Upper lobe of left lung (tissue), 6 donors: Measurements from ENCODE around the gene TACC2. TPM values are rescaled to one million over a fixed set of nuclear protein-coding genes. Genes with fewer than 3 reads are reported as not detected.

Experiments used
- ATAC-seq, 2 donors: fragments of 200-7000 bp; cut with Tn5 transposase; one replicate each; pipeline ENCODE4 v1.9.1; 2022; ENCODE audit warnings: mild to moderate bottlenecking in 2 of 2, moderate library complexity in 2 of 2; ENCODE audit not compliant: low FRiP score in 2 of 2
- DNase-seq, 2 donors: peaks; one replicate each; pipeline ENCODE4 v3.0.0-alpha.2; 2019 to 2020
- H3K27ac ChIP-seq, 4 donors: fragments of 200-600 bp; sonication (generic); one replicate each; pipeline ENCODE4 v1.5.1; 2016 to 2019
- H3K27me3 ChIP-seq, 4 donors: fragments of 200-600 bp; sonication (generic); one replicate each; pipeline ENCODE4 v1.5.1; 2017 to 2019
- H3K36me3 ChIP-seq, 4 donors: fragments of 200-600 bp; sonication (generic); one replicate each; pipeline ENCODE4 v1.5.1; 2016 to 2019
- H3K4me1 ChIP-seq, 4 donors: fragments of 200-600 bp; sonication (generic); one replicate each; pipeline ENCODE4 v1.5.1; 2018 to 2019
- H3K4me3 ChIP-seq, 4 donors: fragments of 200-600 bp; sonication (generic); one replicate each; pipeline ENCODE4 v1.5.1; 2017 to 2019; ENCODE audit warnings: mild to moderate bottlenecking in 2 of 4, moderate library complexity in 1 of 4
- H3K9me3 ChIP-seq, 4 donors: fragments of 200-600 bp; sonication (generic); one replicate each; pipeline ENCODE4 v1.5.1; 2018 to 2019
- EP300 ChIP-seq, 4 donors: sonication (generic); formaldehyde crosslinking; IDR thresholded peaks; one replicate each; pipeline ENCODE4 v1.5.1; 2017; ENCODE audit warnings: antibody characterized with exemption in 4 of 4, control low read depth in 2 of 4
- POLR2A ChIP-seq, 4 donors: fragments of 450-650 bp; IDR thresholded peaks; one replicate each; pipeline ENCODE4 v1.5.1; 2016 to 2017; ENCODE audit warnings: antibody characterized with exemption in 4 of 4, mild to moderate bottlenecking in 2 of 4
- POLR2AphosphoS5 ChIP-seq, 2 donors: sonication (generic); formaldehyde crosslinking; IDR thresholded peaks; one replicate each; pipeline ENCODE4 v1.5.1; 2017; ENCODE audit warnings: antibody characterized with exemption in 2 of 2
- WGBS, 2 donors: methylation state at CpG; one replicate each; pipeline ENCODE4 v1.1.5; 2017 to 2018; 5-methylcytosine and 5-hydroxymethylcytosine counted together
- total RNA-seq, 6 donors: library from RNA; depleted of rRNA in 4 of 6; stranded (reverse); fragments of >200 nt in 4 of 6; gene quantifications; one replicate each; pipeline versions ENCODE4 v1.1.0 to v1.2.1, GENCODE V29; 2016 to 2021
- TF ChIP-seq, protein P1 (sequence below), 6 experiments: fragments of 450-650 bp in 4 of 6; fragments of 200-600 bp in 2 of 6; sonication (generic) in 2 of 6; IDR thresholded peaks; one replicate each; pipeline ENCODE4 v1.5.1; 2016 to 2019; ENCODE audit warnings: antibody characterized with exemption in 6 of 6
- donor health status: DM: no; HTN: no; CAD: no; lungs with moderate emphysema.
- donor health status: DM: no; HTN: yes; CAD: no; lungs with severe emphysema.

TACC2 gene
- total RNA-seq, 6 donors from 2014 or later = 158 to 701 (median 386) TPM

- Histone ChIP-seq H3K4me3 (no peak overlapping the region), H3K27ac (peak overlapping the region in 1 of 4 donors; percentile 36), H3K4me1 (peaks cover 6 to 47% (median 9%) of the 10 kb centered on the region in 4 donors), H3K36me3 (peaks cover 0 to 24% (median 14%) of the 10 kb centered on the region in 4 donors), H3K9me3 (no peaks in the 10 kb centered on the region), H3K27me3 (no peaks in the 10 kb centered on the region)
- DNase-seq (no peak), ATAC-seq (no peak)
- TF ChIP-seq EP300 (IDR thresholded peaks at IDR 0.05) = no peak
- no peak for TF ChIP-seq POLR2A (IDR thresholded peaks at IDR 0.05)
- no peak for TF ChIP-seq POLR2AphosphoS5 (IDR thresholded peaks at IDR 0.05)
- TF ChIP-seq, protein P1, sequence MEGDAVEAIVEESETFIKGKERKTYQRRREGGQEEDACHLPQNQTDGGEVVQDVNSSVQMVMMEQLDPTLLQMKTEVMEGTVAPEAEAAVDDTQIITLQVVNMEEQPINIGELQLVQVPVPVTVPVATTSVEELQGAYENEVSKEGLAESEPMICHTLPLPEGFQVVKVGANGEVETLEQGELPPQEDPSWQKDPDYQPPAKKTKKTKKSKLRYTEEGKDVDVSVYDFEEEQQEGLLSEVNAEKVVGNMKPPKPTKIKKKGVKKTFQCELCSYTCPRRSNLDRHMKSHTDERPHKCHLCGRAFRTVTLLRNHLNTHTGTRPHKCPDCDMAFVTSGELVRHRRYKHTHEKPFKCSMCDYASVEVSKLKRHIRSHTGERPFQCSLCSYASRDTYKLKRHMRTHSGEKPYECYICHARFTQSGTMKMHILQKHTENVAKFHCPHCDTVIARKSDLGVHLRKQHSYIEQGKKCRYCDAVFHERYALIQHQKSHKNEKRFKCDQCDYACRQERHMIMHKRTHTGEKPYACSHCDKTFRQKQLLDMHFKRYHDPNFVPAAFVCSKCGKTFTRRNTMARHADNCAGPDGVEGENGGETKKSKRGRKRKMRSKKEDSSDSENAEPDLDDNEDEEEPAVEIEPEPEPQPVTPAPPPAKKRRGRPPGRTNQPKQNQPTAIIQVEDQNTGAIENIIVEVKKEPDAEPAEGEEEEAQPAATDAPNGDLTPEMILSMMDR (IDR thresholded peaks at IDR 0.05) = no peak
- 51 to 57% methylated on average over 21 to 22 of the region's 22 CpGs for WGBS, 2 donors
Measured at GRCh38 chr10:122154545-122155366, 165.8 kb downstream of the TACC2 start.

- WGBS, 2 donors = 88 to 90% methylated on average over 5 of the region's 5 CpGs
- H3K36me3 ChIP-seq = peaks cover 0 to 28% (median 10%) of the 10 kb centered on the region in 4 donors
- H3K4me1 ChIP-seq = peaks cover 0 to 36% (median 4%) of the 10 kb centered on the region in 4 donors
- no peak for ATAC-seq
- no peaks in the 10 kb centered on the region for H3K9me3 ChIP-seq
- H3K27me3 ChIP-seq = no peaks in the 10 kb centered on the region
- no peak for TF ChIP-seq POLR2AphosphoS5 (IDR thresholded peaks at IDR 0.05)
- no peak for TF ChIP-seq POLR2A (IDR thresholded peaks at IDR 0.05)
- TF ChIP-seq EP300 (IDR thresholded peaks at IDR 0.05) = no peak
- TF ChIP-seq, protein P1 (IDR thresholded peaks at IDR 0.05) = no peak
- no peak overlapping the region for H3K4me3 ChIP-seq
- no peak overlapping the region for H3K27ac ChIP-seq
- DNase-seq = no peak
Measured at GRCh38 chr10:122157451-122157850, 168.5 kb downstream of the TACC2 start.

DNA sequence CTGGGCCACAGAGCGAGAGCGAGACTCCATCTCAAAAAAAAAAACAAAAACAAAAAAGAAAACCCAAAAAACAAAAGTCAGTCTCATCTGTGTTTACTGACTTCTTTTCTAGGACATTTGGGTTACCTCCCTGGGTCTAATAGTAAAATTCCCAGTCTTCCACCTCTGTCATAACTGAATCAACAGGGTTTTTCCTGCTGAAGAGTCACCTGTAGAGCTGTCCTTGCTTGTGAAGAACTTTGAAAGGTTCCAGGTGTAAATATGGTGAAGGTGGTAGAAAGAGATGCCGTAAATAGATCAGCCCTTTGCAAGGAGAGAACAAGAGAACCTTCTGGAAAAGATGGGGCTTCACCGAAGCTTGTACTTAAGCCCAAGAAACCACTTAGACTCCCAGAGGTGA is 169.4 kb downstream of the TACC2 start:
- DNase-seq = no peak
- Histone ChIP-seq H3K36me3 (peaks cover 0 to 36% (median 10%) of the 10 kb centered on the region in 4 donors), H3K9me3 (no peaks in the 10 kb centered on the region), H3K27ac (no peak overlapping the region), H3K4me1 (peaks cover 5 to 43% (median 10%) of the 10 kb centered on the region in 4 donors), H3K27me3 (peaks cover 0 to 1% (median 0%) of the 10 kb centered on the region in 4 donors), H3K4me3 (no peak overlapping the region)
- no peak for ATAC-seq
- WGBS, 2 donors = 98 to 99% methylated on average over 4 of the region's 4 CpGs
- TF ChIP-seq POLR2A (IDR thresholded peaks at IDR 0.05) = no peak
- TF ChIP-seq, protein P1 (IDR thresholded peaks at IDR 0.05) = no peak
- TF ChIP-seq POLR2AphosphoS5 (IDR thresholded peaks at IDR 0.05) = no peak
- no peak for TF ChIP-seq EP300 (IDR thresholded peaks at IDR 0.05)

GRCh38 chr10:122159141-122159970 is 170.4 kb downstream of the TACC2 start:
- no peak for DNase-seq
- no peak for ATAC-seq
- H3K36me3 ChIP-seq = peaks cover 0 to 39% (median 13%) of the 10 kb centered on the region in 4 donors
- peaks cover 0 to 10% (median 0%) of the 10 kb centered on the region in 4 donors for H3K27me3 ChIP-seq
- peaks cover 9 to 49% (median 13%) of the 10 kb centered on the region in 4 donors for H3K4me1 ChIP-seq
- TF ChIP-seq POLR2AphosphoS5 (IDR thresholded peaks at IDR 0.05) = no peak
- 58 to 63% methylated on average over 11 to 17 of the region's 17 CpGs for WGBS, 2 donors
- no peak overlapping the region for H3K27ac ChIP-seq
- H3K4me3 ChIP-seq = no peak overlapping the region
- no peaks in the 10 kb centered on the region for H3K9me3 ChIP-seq

GRCh38 chr10:122161795-122162194 is 172.8 kb downstream of the TACC2 start:
- peaks cover 0 to 39% (median 17%) of the 10 kb centered on the region in 4 donors for H3K36me3 ChIP-seq
- no peak for ATAC-seq
- H3K27ac ChIP-seq = no peak overlapping the region
- H3K27me3 ChIP-seq = peaks cover 0 to 10% (median 0%) of the 10 kb centered on the region in 4 donors
- DNase-seq = no peak
- no peaks in the 10 kb centered on the region for H3K9me3 ChIP-seq
- no peak overlapping the region for H3K4me3 ChIP-seq
- TF ChIP-seq POLR2AphosphoS5 (IDR thresholded peaks at IDR 0.05) = no peak
- TF ChIP-seq, protein P1 (IDR thresholded peaks at IDR 0.05) = no peak
- no peak for TF ChIP-seq EP300 (IDR thresholded peaks at IDR 0.05)
- no peak for TF ChIP-seq POLR2A (IDR thresholded peaks at IDR 0.05)
- H3K4me1 ChIP-seq = peaks cover 7 to 37% (median 11%) of the 10 kb centered on the region in 4 donors
- WGBS, 2 donors = 72 to 80% methylated on average over 8 of the region's 8 CpGs
